GM18867 (cell line): ENCODE results near the gene TM4SF5.

Experiments
- ATAC-seq: cut with Tn5 transposase; IDR thresholded peaks from one replicate; pipeline ENCODE4 v1.9.1; 2021; ENCODE audit warnings: mild to moderate bottlenecking, moderate library complexity; ENCODE audit not compliant: unreplicated experiment

Gene TM4SF5

GRCh38 chr17:4744999-4745969 is 26.4 kb upstream of the TM4SF5 start:
- no peak for ATAC-seq

DNA sequence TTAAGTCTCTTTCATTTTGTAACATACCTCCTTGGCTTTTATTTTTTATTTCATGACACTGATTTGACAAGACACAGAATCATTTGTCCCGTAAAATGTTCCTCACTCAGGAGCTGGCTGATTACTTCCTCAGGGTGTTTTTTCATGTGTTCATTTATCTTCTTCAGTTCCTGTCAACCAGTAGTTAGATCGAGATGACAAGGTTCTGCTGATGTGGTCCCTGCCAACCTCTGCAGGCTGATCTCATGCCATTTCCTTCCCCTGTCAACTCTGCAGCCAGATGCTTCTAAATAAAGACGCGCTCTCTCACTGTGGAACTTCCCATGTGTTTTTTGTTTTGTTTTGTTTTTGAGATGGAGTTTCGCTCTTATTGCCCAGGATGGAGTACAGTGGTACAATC is 23.8 kb upstream of the TM4SF5 start:
- no peak for ATAC-seq

GRCh38 chr17:4748686-4749085 is 23.0 kb upstream of the TM4SF5 start:
- no peak for ATAC-seq

DNA sequence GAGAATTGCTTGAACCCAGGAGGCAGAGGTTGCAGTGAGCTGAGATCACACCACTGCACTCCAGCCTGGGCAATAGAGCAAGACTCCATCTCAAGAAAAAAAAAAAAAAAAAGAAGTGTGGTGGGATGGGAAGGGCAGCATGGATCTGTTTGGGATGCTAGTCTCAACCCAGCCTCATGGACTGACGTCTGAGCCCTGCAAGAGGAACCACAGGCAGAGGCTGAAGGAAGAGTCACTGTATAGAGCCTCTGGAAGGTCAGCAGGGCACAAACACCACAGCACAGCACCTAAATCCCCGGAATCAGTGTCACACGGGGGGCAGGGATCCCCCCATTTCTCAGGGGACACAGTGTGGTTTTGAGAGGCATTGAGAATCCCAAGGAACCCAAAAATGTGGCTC is 21.1 kb upstream of the TM4SF5 start:
- ATAC-seq = no peak

DNA sequence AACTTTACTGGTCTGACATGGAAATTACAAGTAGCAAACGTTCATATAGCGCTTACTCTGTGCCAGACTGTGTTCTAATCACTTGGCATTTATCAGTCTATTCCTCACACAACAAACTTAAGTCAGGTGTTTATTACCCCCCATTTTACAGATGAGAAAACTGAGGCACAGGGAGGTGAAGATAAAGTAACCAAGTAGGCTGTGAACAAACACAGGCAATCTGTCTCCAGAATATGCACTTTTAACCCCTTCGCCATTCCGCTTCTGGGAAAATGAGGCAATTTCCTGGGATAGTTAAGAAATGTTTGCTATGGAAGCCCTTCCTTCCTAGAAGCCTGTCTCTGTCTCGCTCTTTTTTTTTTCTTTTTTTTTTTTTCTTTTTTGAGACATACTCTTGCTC is 19.8 kb upstream of the TM4SF5 start:
- no peak for ATAC-seq

DNA sequence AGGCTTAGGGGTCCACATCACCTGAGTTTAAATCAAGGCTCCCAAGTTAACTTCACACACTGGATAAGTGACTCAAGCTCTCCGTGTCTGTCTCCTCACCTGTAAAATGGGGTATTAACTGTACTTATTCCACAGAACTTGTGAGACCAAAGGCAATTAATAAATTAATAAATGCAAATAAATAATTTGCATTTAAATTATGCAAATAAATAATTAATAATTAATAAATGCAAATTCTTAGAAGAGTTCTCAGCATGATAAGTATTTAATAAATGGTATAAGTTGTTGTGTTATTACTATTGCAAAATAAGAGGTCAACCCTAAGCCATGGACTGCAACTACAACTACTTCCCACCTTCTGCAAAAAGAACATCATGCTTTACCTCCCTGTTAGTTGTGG is 18.3 kb upstream of the TM4SF5 start:
- no peak for ATAC-seq

DNA sequence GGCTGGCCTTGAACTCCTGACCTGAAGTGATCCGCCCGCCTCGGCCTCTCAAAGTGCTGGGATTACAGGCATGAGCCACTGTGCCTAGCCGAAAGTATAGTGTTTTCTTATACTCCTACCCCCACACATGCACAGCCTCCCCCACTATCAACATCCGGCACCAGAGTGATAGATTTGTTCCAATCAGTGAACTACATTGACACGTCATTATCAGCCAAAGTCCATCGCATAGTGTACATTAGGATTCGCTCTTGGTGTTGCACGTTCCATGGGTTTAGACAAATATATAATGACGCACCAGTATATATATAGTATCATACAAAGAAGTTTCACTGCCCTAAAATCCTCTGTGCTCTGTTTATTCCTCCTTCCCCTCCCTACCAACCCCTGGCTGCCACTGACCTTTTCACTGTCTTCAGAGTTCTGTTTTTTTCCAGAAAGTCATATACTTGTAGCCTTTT is 11.9 kb upstream of the TM4SF5 start:
- ATAC-seq = no peak

GRCh38 chr17:4764595-4764994 is 7.1 kb upstream of the TM4SF5 start:
- ATAC-seq = no peak

DNA sequence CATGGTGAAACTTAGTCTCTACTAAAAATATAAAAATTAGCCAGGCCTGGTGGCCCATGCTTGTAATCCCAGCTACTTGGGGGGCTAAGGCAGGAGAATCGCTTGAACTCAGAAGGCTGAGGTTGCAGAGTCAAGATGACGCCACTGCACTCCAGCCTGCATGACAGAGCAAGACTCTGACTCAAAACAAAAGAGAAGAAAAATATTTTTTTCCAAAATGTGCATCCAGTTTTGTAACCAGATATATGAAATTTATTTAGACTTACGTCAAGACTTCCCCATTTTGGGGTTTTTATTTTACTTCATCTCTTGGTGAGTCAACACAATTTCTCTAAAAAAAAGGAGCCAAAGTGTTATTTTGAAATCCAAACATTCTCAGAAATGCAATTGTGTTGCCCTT is 5.5 kb upstream of the TM4SF5 start:
- no peak for ATAC-seq

DNA sequence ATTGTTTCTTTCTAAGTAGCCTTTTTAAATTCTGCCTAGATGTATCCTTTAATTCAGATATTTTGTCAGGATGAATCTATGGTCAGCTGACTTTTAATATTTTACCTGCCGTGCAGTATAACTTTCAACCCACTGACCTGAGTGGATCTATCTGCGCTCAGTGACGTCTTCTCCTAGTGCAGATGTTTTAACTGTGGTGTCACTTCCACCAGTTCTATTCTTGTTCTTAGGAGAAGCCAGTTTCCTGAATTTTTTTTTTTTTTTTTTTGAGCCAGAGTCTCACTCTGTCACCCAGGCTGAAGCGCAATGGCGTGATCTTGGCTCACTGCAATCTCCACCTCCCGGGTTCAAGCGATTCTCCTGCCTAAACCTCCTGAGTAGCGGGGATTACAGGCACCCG is 5.0 kb upstream of the TM4SF5 start:
- ATAC-seq = no peak

GRCh38 chr17:4768298-4768697 is 3.4 kb upstream of the TM4SF5 start:
- ATAC-seq = no peak

DNA sequence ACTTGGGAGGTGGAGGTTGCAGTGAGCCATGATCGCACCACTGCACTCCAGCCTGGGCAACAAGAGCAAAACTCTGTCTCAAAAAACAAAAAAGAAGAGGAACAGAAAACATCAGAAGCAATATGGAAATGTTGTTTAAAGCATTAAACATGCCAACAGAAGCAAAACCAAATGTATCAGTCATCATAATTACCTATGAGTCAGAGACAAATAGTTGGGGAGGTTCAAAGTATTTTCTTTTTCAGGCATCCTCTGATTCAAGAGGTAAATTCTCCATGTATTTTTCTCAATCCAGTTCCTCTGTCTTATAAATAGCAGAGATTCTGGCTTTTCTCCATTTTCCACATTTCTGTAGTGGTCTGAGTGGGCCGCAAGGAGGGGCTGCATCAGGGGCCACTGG is 2.1 kb upstream of the TM4SF5 start:
- ATAC-seq = no peak

DNA sequence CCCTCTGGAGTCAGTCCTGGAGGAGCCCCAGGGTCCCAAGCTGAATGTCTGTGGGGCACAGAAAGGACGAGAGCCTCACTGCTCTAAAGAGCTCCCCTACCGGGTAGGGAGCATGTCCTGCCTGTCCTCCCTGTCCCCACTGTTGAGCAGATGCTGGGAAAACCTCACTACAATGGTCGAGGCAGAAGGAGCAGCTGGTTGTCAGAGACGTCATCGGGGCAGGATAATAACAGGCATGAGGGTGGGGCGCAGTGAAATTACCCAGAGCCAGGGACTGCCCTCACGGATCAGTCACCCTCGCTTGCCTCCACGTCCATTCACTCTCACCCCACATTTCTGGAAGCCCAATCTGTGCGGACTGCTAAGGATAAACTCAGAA is 538 bp downstream of the TM4SF5 start:
- ATAC-seq = no peak

GRCh38 chr17:4777969-4778760 is 6.5 kb downstream of the TM4SF5 start:
- no peak for ATAC-seq

DNA sequence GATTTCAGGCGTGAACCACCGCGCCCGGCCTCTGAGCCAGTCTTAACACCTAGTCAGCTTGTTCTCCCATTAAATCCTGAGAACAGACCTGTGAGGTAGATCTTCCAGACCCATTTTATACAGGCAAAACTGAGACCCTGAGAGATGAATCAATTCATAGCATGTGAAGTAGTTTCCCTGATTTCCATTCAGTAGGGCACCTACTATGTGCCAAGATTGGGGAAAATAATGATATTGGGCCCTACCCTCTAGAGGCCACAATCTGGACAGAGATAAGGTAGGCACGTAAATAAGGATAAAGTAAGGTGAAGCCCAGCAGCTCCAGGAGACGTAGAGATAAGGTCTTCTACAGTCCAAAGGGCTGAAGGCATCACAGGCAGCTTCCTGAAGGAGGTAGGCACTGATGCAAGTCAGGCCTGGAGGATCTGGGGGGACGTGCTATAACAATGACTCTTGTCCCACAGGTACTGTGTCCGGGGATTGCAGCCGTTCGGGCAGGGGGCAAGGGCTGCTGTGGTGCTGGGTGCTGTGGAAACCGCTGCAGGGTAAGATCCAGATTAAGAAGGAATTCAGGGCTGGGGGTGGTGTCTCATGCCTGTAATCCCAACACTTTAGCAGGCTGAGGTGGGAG is 8.8 kb downstream of the TM4SF5 start:
- no peak for ATAC-seq

- no peak for ATAC-seq
These were observed 11.0 kb downstream of the TM4SF5 start for GRCh38 chr17:4782652-4783051.

DNA sequence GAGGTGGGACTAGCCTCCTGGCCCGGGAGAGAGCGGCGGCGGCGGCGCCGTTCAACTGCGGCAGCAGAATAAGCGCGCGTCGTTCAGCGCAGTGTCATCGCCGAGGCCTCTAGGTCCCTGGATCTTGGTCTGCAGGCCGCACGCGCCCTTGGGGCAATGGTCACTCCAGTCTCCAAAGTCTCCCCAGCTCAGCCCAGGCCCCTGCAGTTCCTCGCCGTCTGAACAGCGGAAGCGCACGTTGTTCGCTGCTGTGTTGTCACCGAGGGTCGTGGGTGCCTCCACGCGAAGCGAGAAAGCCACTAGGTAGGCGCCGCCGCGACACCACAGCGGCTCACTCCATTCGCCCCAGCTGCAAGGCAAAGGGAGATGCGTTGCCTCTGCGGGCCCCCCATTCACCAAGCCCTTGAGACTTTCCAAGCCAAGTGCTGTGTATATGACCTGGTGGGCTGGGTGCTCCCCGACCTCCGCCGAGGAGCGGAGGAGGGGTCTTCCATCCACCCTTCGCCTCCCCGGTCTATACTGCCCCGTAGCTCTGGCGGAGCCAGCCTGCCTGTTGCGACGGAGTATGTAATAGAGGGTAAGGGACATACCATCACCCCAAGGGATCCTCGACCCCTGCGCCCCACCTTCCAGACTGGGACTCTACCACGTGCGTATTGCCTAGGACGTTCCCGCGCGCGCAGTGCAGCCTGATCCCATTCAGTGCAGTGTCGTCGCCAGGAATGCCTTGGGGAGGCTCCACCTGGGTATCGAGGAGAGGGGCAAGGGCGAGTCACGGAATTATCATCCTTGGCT is 13.8 kb downstream of the TM4SF5 start:
- no peak for ATAC-seq

DNA sequence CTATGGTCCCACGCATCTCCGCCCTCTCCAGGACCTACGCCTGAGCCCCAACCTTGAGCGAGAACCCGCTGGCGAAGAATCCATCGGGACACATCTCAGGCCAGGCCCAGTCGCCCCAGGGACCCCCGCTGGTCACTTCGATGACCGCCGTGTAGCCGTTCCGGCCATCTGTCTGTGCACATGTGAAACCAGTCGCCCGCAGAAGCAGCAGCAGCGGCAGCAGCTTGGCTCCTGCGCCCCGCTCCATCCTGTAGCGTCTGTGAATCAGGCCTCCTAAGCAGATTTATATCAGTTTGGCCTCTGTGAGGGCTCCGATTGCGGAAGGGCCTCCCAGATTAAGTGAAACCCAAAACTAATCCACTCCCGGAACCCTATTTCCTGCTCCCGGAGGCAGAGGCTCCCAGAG is 14.4 kb downstream of the TM4SF5 start, which contains the start of gene VMO1:
Gene VMO1 (minus strand): TSS at position 259 of the 406 bp plus-strand sequence. CDS start 12 bp downstream, at position 247.
- ATAC-seq = no peak

DNA sequence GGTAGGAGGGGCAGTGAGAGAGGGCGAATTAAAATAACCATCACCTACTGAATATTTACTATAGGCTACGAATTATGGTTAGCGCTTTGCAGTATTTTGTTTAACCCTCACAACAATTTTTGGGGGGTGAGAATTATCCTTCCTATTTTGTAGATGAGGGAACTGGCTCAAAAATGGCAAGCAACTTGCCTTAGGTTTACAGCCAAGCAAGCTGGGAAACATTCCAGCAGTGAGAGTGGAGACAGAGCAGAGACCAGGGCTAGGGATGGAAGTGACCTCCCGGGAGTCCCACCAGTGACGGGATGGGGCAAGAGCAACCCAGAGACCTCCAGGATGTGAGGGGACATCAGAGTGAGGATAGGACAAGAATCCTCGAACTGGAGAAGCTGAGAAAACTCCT is 14.8 kb downstream of the TM4SF5 start:
- ATAC-seq = no peak

- no peak for ATAC-seq
These were observed 16.6 kb downstream of the TM4SF5 start for GRCh38 chr17:4788159-4788806.
